Measurements from ENCODE around the gene AP3S2. TPM values are rescaled to one million over a fixed set of nuclear protein-coding genes. Genes with fewer than 3 reads are reported as not detected.

Gene AP3S2
- polyA plus RNA-seq, 3 donors: 30.8 to 41.2 (median 32.4) TPM

DNA sequence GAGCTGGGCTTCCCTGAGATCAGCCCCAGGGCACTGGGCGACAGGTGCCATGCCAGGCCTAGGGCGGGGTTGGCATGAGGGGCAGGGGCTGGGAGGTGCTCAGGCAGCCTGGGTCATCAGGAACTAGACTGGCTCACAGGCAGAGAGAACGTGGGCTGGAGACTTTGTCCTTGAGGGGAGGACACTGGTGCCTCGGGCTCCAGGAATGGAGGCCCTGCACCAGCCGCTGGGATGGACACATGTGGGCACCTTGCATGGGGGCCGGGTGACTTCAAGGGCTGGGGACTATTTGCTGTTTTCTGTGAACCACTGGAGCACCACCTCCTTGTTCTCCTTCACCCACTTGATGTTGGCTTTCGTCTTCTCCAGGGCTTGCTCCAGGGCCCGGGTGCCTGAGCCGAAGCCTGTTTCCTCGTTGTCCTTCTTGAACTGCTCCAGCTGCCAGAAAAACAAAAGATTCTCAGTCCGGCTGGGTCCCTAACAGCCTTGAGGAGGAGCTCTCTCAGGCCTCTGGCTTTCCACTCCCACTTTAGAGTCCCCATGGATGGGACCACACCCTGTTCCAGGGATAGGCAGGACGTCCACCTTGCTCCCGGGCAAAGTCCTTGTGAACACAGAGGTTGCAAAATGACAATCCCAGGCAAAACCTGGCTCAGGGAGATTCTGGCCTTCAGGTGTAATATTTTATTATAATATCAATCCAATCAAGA lies 108.6 kb downstream of the AP3S2 start:
- peaks cover 0 to 6% of the 10 kb centered on the region in 2 donors for H3K9me3 ChIP-seq (replicated peaks in 1 of 2; ENCODE audit: control insufficient read depth in 1 of 2, insufficient read depth in 1 of 2, low read length in 2 of 2)
- no peak overlapping the region for H3K4me3 ChIP-seq (replicated peaks in 1 of 3; ENCODE audit: low read depth in 2 of 3, low read length in 3 of 3)
- H3K27ac Mint-ChIP-seq: no peak overlapping the region
- peaks cover 46 to 62% of the 10 kb centered on the region in 2 donors for H3K36me3 ChIP-seq (replicated peaks in 1 of 2; ENCODE audit: control insufficient read depth in 1 of 2, insufficient read depth in 2 of 2, low read length in 2 of 2)
- no peak overlapping the region for H3K27ac ChIP-seq (ENCODE audit: low read depth in 1 of 2, low read length in 2 of 2)
- no peak overlapping the region for H3K4me3 Mint-ChIP-seq
- TF ChIP-seq, protein P1, sequence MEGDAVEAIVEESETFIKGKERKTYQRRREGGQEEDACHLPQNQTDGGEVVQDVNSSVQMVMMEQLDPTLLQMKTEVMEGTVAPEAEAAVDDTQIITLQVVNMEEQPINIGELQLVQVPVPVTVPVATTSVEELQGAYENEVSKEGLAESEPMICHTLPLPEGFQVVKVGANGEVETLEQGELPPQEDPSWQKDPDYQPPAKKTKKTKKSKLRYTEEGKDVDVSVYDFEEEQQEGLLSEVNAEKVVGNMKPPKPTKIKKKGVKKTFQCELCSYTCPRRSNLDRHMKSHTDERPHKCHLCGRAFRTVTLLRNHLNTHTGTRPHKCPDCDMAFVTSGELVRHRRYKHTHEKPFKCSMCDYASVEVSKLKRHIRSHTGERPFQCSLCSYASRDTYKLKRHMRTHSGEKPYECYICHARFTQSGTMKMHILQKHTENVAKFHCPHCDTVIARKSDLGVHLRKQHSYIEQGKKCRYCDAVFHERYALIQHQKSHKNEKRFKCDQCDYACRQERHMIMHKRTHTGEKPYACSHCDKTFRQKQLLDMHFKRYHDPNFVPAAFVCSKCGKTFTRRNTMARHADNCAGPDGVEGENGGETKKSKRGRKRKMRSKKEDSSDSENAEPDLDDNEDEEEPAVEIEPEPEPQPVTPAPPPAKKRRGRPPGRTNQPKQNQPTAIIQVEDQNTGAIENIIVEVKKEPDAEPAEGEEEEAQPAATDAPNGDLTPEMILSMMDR (IDR thresholded peaks at IDR 0.05): no peak
- H3K79me2 ChIP-seq (ENCODE audit: insufficient read depth, low read length): no peaks in the 10 kb centered on the region
- intact Hi-C loops (cut with micrococcal nuclease): no loop called here
- peaks cover 24 to 35% of the 10 kb centered on the region in 2 donors for H3K4me1 ChIP-seq (ENCODE audit: control insufficient read depth in 1 of 2, insufficient read depth in 2 of 2, low read length in 2 of 2)
- H3K4me1 Mint-ChIP-seq: peaks cover 29% of the 10 kb centered on the region
- H3K9me3 Mint-ChIP-seq: peaks cover 0 to 13% (median 9%) of the 10 kb centered on the region in 7 donors
- no peak overlapping the region for H3K9ac ChIP-seq (ENCODE audit: insufficient read depth, low read length, poor library complexity, severe bottlenecking)
- H4K20me1 ChIP-seq (ENCODE audit: insufficient read depth, low read length): peaks cover 58% of the 10 kb centered on the region
- peaks cover 0 to 7% (median 0%) of the 10 kb centered on the region in 3 donors for H3K27me3 Mint-ChIP-seq (ENCODE audit: low read depth in 3 of 3)
- peaks cover 44 to 62% of the 10 kb centered on the region in 2 donors for H3K36me3 Mint-ChIP-seq
- WGBS (ENCODE audit: insufficient coverage): 99% methylated on average over 11 of the region's 13 CpGs
- no peak for DNase-seq
- H3K27me3 ChIP-seq (ENCODE audit: control insufficient read depth in 2 of 2, insufficient read depth in 2 of 2, low read length in 2 of 2): no peaks in the 10 kb centered on the region
- H2AFZ ChIP-seq (ENCODE audit: insufficient read depth, low read depth, low read length, poor library complexity, severe bottlenecking): no peak overlapping the region
- no peak overlapping the region for H3K4me2 ChIP-seq (replicated peaks; ENCODE audit: extremely low read depth, low read length, poor library complexity, severe bottlenecking)

DNA sequence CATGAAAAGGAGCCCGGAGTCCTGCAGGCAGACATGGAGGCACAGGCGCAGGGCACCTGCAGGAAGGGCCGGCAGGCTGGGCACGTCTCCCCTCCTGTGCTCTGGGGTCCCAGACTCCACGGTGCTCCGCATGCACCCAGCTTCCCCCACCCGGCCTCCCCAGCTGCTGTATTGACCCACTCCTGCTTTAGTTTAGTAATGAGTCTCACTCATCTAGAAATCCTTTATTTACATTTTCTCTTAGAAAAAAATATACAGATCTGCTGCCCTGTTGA lies 109.2 kb downstream of the AP3S2 start:
- peaks cover 27 to 39% of the 10 kb centered on the region in 2 donors for H3K4me1 ChIP-seq (ENCODE audit: control insufficient read depth in 1 of 2, insufficient read depth in 2 of 2, low read length in 2 of 2)
- H2AFZ ChIP-seq (ENCODE audit: insufficient read depth, low read depth, low read length, poor library complexity, severe bottlenecking): no peak overlapping the region
- peaks cover 42 to 57% of the 10 kb centered on the region in 2 donors for H3K36me3 ChIP-seq (replicated peaks in 1 of 2; ENCODE audit: control insufficient read depth in 1 of 2, insufficient read depth in 2 of 2, low read length in 2 of 2)
- peaks cover 0 to 7% (median 0%) of the 10 kb centered on the region in 3 donors for H3K27me3 Mint-ChIP-seq (ENCODE audit: low read depth in 3 of 3)
- TF ChIP-seq, protein P1 (IDR thresholded peaks at IDR 0.05): no peak
- peaks cover 32% of the 10 kb centered on the region for H3K4me1 Mint-ChIP-seq
- peaks cover 41 to 56% of the 10 kb centered on the region in 2 donors for H3K36me3 Mint-ChIP-seq
- H3K27ac Mint-ChIP-seq: peak overlapping the region in 1 of 7 donors; percentile 70
- no peak overlapping the region for H3K27ac ChIP-seq (ENCODE audit: low read depth in 1 of 2, low read length in 2 of 2)
- no peak overlapping the region for H3K9ac ChIP-seq (ENCODE audit: insufficient read depth, low read length, poor library complexity, severe bottlenecking)
- no peak for DNase-seq
- H4K20me1 ChIP-seq (ENCODE audit: insufficient read depth, low read length): peaks cover 54% of the 10 kb centered on the region
- H3K9me3 Mint-ChIP-seq: peaks cover 0 to 11% (median 9%) of the 10 kb centered on the region in 7 donors
- no peak overlapping the region for H3K4me2 ChIP-seq (replicated peaks; ENCODE audit: extremely low read depth, low read length, poor library complexity, severe bottlenecking)
- WGBS (ENCODE audit: insufficient coverage): 96% methylated on average over 7 of the region's 7 CpGs
- H3K79me2 ChIP-seq (ENCODE audit: insufficient read depth, low read length): no peaks in the 10 kb centered on the region
- H3K4me3 ChIP-seq (replicated peaks in 1 of 3; ENCODE audit: low read depth in 2 of 3, low read length in 3 of 3): no peak overlapping the region
- no peak overlapping the region for H3K4me3 Mint-ChIP-seq
- intact Hi-C loops (cut with micrococcal nuclease): loop anchor here in 1 of 2 donors (5.0 kb wide), 1 partner anchor 63 kb away; no protein-coding TSS in a partner anchor
- peaks cover 0 to 6% of the 10 kb centered on the region in 2 donors for H3K9me3 ChIP-seq (replicated peaks in 1 of 2; ENCODE audit: control insufficient read depth in 1 of 2, insufficient read depth in 1 of 2, low read length in 2 of 2)
- no peaks in the 10 kb centered on the region for H3K27me3 ChIP-seq (ENCODE audit: control insufficient read depth in 2 of 2, insufficient read depth in 2 of 2, low read length in 2 of 2)
